H1 (cell line): ENCODE data around the gene LEMD2. TPM values are rescaled to one million over a fixed set of nuclear protein-coding genes. Genes with fewer than 3 reads are reported as not detected.

Experiments used
- CTCF ChIA-PET: fragments of 300-600 bp; sonication (Branson Sonifier 250); formaldehyde crosslinking; loops from one replicate; lab custom pipeline; 2021; ENCODE audit not compliant: partially characterized antibody; lab: Charles Lee
- POLR2A ChIA-PET: fragments of 300-600 bp; sonication (Branson Sonifier 250); formaldehyde crosslinking; loops from one replicate; lab custom pipeline; 2021; ENCODE audit warnings: inconsistent platforms; ENCODE audit not compliant: partially characterized antibody; lab: Charles Lee
- DNase-seq, 2 experiments: peaks; one replicate each; pipeline versions ENCODE4 v3.0.0 to v3.0.0-alpha.2; 2010 to 2022; ENCODE audit warnings: low spot score in 2 of 2, low read depth in 1 of 2, mixed read lengths in 1 of 2
- FAIRE-seq: peaks from 2 replicates; lab custom pipeline; 2011; peaks lifted over from hg19 to GRCh38; lab: Jason Lieb, UNC
- H2AFZ ChIP-seq: 2 replicates; pipeline ENCODE4 v1.8.1; 2012; ENCODE audit warnings: low read length, inconsistent platforms
- H2AK5ac ChIP-seq: 2 replicates; pipeline ENCODE4 v1.6.1; 2013; ENCODE audit warnings: low read depth, low read length
- H2BK120ac ChIP-seq: replicated peaks from 2 replicates; pipeline ENCODE3; 2013; ENCODE audit warnings: low read depth, low read length, inconsistent platforms
- H2BK12ac ChIP-seq: 2 replicates; pipeline ENCODE4 v1.6.1; 2013; ENCODE audit warnings: low read depth, low read length
- H2BK15ac ChIP-seq: 2 replicates; pipeline ENCODE4 v1.6.1; 2013; ENCODE audit warnings: low read length
- H2BK20ac ChIP-seq: 2 replicates; pipeline ENCODE4 v1.6.1; 2013; ENCODE audit warnings: low read length
- H2BK5ac ChIP-seq: 2 replicates; pipeline ENCODE4 v1.6.1; 2013; ENCODE audit warnings: low read depth, low read length
- H3K14ac ChIP-seq: 2 replicates; pipeline ENCODE4 v1.6.1; 2013; ENCODE audit warnings: inconsistent platforms; ENCODE audit not compliant: insufficient read length
- H3K18ac ChIP-seq: 2 replicates; pipeline ENCODE4 v1.6.1; 2013; ENCODE audit warnings: low read length; ENCODE audit errors: extremely low read depth
- H3K23ac ChIP-seq: 2 replicates; pipeline ENCODE4 v1.6.1; 2013; ENCODE audit warnings: inconsistent platforms; ENCODE audit not compliant: insufficient read length
- H3K23me2 ChIP-seq: 2 replicates; pipeline ENCODE4 v1.6.1; 2013; ENCODE audit warnings: low read depth, low read length
- H3K27ac ChIP-seq: 2 replicates; pipeline ENCODE4 v1.6.1; 2011; ENCODE audit warnings: low read depth, low read length, inconsistent platforms
- H3K27me3 ChIP-seq, 4 experiments: replicated peaks in 1 of 4; 1 replicate in 1 of 4; 2 replicates in 3 of 4; pipeline versions ENCODE4 v1.6.1 to v1.8.1; 2011 to 2013; ENCODE audit warnings: low read length in 3 of 4, mild to moderate bottlenecking in 3 of 4, inconsistent platforms in 2 of 4, mixed read lengths in 2 of 4, moderate library complexity in 1 of 4; ENCODE audit not compliant: control insufficient read depth in 3 of 4, insufficient read depth in 3 of 4; ENCODE audit errors: extremely low read depth in 1 of 4
- H3K36me3 ChIP-seq, 4 experiments: 2 replicates each; pipeline versions ENCODE4 v1.6.1 to v1.8.1; 2011 to 2013; ENCODE audit warnings: mild to moderate bottlenecking in 4 of 4, low read length in 3 of 4, moderate library complexity in 2 of 4, control low read depth in 1 of 4, inconsistent platforms in 1 of 4; ENCODE audit not compliant: insufficient read depth in 4 of 4, control insufficient read depth in 2 of 4
- H3K4ac ChIP-seq: replicated peaks from 2 replicates; pipeline ENCODE3; 2013; ENCODE audit warnings: low read length, low read depth, mixed read lengths, inconsistent platforms; ENCODE audit not compliant: insufficient read length
- H3K4me1 ChIP-seq, 4 experiments: replicated peaks in 1 of 4; 1 replicate in 1 of 4; 2 replicates in 3 of 4; pipeline versions ENCODE4 v1.6.1 to v1.8.1; 2011 to 2013; ENCODE audit warnings: low read length in 3 of 4, inconsistent platforms in 2 of 4, mixed read lengths in 1 of 4; ENCODE audit not compliant: insufficient read depth in 4 of 4, control insufficient read depth in 3 of 4
- H3K4me2 ChIP-seq, 2 experiments: 2 replicates each; pipeline versions ENCODE4 v1.6.1 to v1.8.1; 2011 to 2013; ENCODE audit warnings: low read depth in 2 of 2, low read length in 2 of 2, control low read depth in 1 of 2, inconsistent platforms in 1 of 2, mild to moderate bottlenecking in 1 of 2; ENCODE audit not compliant: insufficient read depth in 1 of 2
- H3K4me3 ChIP-seq, 4 experiments: fragments of 200-600, 300-600 bp in 1 of 4; sonication (generic), shearing (Covaris generic), sonication (Bioruptor Twin) in 1 of 4; 2 replicates each; pipeline versions ENCODE4 v1.5.1 to v1.8.1; 2011 to 2016; ENCODE audit warnings: low read length in 4 of 4, low read depth in 3 of 4, control low read depth in 2 of 4, inconsistent platforms in 2 of 4, mild to moderate bottlenecking in 2 of 4, mixed read lengths in 1 of 4, moderate library complexity in 1 of 4; ENCODE audit not compliant: insufficient read depth in 2 of 4; ENCODE audit errors: extremely low read depth in 1 of 4
- H3K56ac ChIP-seq: replicated peaks from 2 replicates; pipeline ENCODE3; 2013; ENCODE audit warnings: low read depth, mild to moderate bottlenecking, mixed read lengths, low read length, inconsistent platforms; ENCODE audit not compliant: insufficient read length
- H3K79me1 ChIP-seq: 2 replicates; pipeline ENCODE4 v1.6.1; 2013; ENCODE audit warnings: low read depth, low read length, control low read depth
- H3K79me2 ChIP-seq, 2 experiments: 2 replicates each; pipeline versions ENCODE4 v1.6.1 to v1.8.1; 2012 to 2013; ENCODE audit warnings: low read length in 2 of 2, mild to moderate bottlenecking in 2 of 2, inconsistent platforms in 1 of 2; ENCODE audit not compliant: insufficient read depth in 2 of 2, control insufficient read depth in 1 of 2
- H3K9ac ChIP-seq, 4 experiments: replicated peaks in 1 of 4; 1 replicate in 1 of 4; 2 replicates in 3 of 4; pipeline versions ENCODE4 v1.6.1 to v1.8.1; 2011 to 2013; ENCODE audit warnings: low read depth in 3 of 4, low read length in 3 of 4, control low read depth in 2 of 4, mild to moderate bottlenecking in 2 of 4, moderate library complexity in 2 of 4, inconsistent platforms in 1 of 4; ENCODE audit errors: extremely low read depth in 1 of 4
- H3K9me3 ChIP-seq, 2 experiments: 2 replicates each; pipeline versions ENCODE4 v1.6.1 to v1.8.1; 2012 to 2013; ENCODE audit warnings: mild to moderate bottlenecking in 2 of 2, moderate library complexity in 2 of 2, control low read depth in 1 of 2, inconsistent platforms in 1 of 2, low read depth in 1 of 2, low read length in 1 of 2, mixed read lengths in 1 of 2; ENCODE audit not compliant: insufficient read depth in 2 of 2
- H4K20me1 ChIP-seq, 2 experiments: replicated peaks in 1 of 2; 2 replicates each; pipeline versions ENCODE3 to v1.8.1; 2011 to 2013; ENCODE audit warnings: inconsistent platforms in 2 of 2, low read length in 2 of 2, mild to moderate bottlenecking in 1 of 2; ENCODE audit not compliant: insufficient read depth in 2 of 2, control insufficient read depth in 1 of 2
- H4K5ac ChIP-seq: 2 replicates; pipeline ENCODE4 v1.6.1; 2013; ENCODE audit warnings: low read length, low read depth, mixed read lengths, inconsistent platforms; ENCODE audit not compliant: insufficient read length
- H4K8ac ChIP-seq: 2 replicates; pipeline ENCODE4 v1.8.0; 2013; ENCODE audit warnings: mild to moderate bottlenecking, moderate library complexity, low read length, inconsistent platforms; ENCODE audit not compliant: insufficient read depth; ENCODE audit errors: extremely low read depth
- H4K91ac ChIP-seq: replicated peaks from 2 replicates; pipeline ENCODE3; 2013; ENCODE audit warnings: low read length, mixed read lengths, inconsistent platforms; ENCODE audit not compliant: insufficient read length
- CBX8 ChIP-seq: fragments of 300-800, 300-1000 bp; sonication (generic); IDR thresholded peaks from 2 replicates; pipeline ENCODE4 v1.7.1; 2016; ENCODE audit warnings: low read depth, low read length, borderline replicate concordance
- TEAD4 ChIP-seq: IDR thresholded peaks from 2 replicates; pipeline ENCODE4 v1.6.1; 2012; ENCODE audit warnings: low read depth, low read length, inconsistent platforms, mixed read lengths
- WGBS, 2 experiments: shearing (Covaris generic) in 1 of 2; methylation state at CpG; one replicate each; pipeline versions ENCODE4 v1.1.6 to v1.1.7; 2013 to 2015; ENCODE audit warnings: low lambda C conversion rate in 2 of 2, mixed read lengths in 2 of 2, inconsistent platforms in 1 of 2, low coverage in 1 of 2, missing lambda C conversion rate in 1 of 2; ENCODE audit not compliant: insufficient replicate concordance in 2 of 2, insufficient coverage in 1 of 2, insufficient read length in 1 of 2; ENCODE audit errors: extremely low coverage in 1 of 2, missing lambda C conversion rate in 1 of 2; 5-methylcytosine and 5-hydroxymethylcytosine counted together
- polyA plus RNA-seq, 7 experiments: library from polyadenylated mRNA; depleted of rRNA in 3 of 7; stranded (reverse) in 5 of 7; unstranded in 2 of 7; fragments of >200 nt in 5 of 7; fragments of 200-250 nt in 2 of 7; gene quantifications; 1 replicate in 5 of 7; 2 replicates in 1 of 7; 4 replicates in 1 of 7; pipeline versions ENCODE4 v1.2.1 to v1.2.3, GENCODE V29; 2011 to 2013; ENCODE audit warnings: missing spikeins in 2 of 7, mixed read lengths in 2 of 7
- total RNA-seq: library from RNA; stranded (reverse); fragmentation: NEBNext Ultra II Directional; extraction: Animal tissue kit (Norgen Biotek cat#: 25700); gene quantifications from 2 replicates; pipeline ENCODE4 v1.2.1, GENCODE V29; 2021

LEMD2 gene
- total and polyA plus RNA-seq, 2 of the 8 experiments (the other 6 are each of a cell fraction or from before 2014, with no cell fraction given) = 32.7 to 57.3 TPM

DNA sequence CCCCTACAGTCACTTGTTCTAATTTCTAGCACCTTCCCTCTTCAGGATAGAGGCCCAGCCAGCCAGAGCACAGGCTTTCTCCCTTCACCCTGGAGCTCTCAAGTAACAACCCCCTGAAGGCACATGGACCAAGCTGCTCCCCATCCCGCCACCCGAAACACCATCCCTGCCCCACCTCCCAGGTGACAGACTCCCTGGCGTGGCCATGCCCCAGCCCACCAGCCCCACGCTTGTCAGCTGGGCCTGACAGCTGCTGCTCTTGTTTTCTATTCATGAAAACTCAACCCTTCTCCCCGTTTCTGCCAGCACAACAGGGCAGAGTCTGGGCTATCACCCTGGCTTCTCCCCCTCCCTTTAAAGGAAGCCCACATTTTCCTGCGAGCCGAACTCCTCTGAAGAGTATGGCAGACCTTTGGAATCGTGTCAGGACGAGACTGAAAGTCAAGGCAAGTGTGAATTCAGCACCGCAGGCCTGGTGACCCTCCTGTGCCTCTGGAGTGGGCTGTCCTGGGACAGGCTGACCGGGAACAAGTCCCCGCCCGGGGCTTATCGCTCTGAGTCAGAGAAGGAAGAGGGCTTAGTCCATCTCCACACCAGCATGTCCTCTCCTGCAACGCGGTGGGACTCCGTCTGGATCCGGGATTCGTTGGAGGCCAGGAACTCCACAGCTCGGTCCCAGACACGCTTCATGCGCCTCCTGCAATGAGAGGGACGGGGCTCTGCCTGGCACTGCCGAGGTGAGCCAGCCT lies 16.7 kb downstream of the LEMD2 start:
- Histone ChIP-seq H3K79me1 (no peaks in the 10 kb centered on the region), H3K9ac (no peak overlapping the region), H3K4me2 (no peak overlapping the region), H2AK5ac (no peak overlapping the region; the same call in 1 of the 2 replicates), H3K56ac (peak overlapping the region; percentile 13), H3K4me1 (peaks cover 10 to 32% (median 21%) of the 10 kb centered on the region in 4 experiments), H3K27me3 (no peaks in the 10 kb centered on the region), H3K14ac (no peak overlapping the region), H2AFZ (no peak overlapping the region), H2BK5ac (peak overlapping the region; percentile 61), H3K9me3 (no peaks in the 10 kb centered on the region), H2BK12ac (peak overlapping the region; percentile 39; the same call in 1 of the 2 replicates), H3K18ac (peak overlapping the region; percentile 53; the same call in 1 of the 2 replicates), H4K5ac (peak overlapping the region; percentile 45), H3K27ac (no peak overlapping the region), H3K36me3 (peaks cover 20 to 47% (median 36%) of the 10 kb centered on the region in 4 experiments), H2BK15ac (no peak overlapping the region; the same call in 1 of the 2 replicates), H3K23me2 (no peaks in the 10 kb centered on the region), H4K8ac (peak overlapping the region; percentile 92; the same call in 1 of the 2 replicates), H2BK120ac (no peak overlapping the region), H3K23ac (no peak overlapping the region), H3K4ac (no peak overlapping the region), H4K20me1 (peaks cover 0 to 6% of the 10 kb centered on the region in 2 experiments), H4K91ac (no peak overlapping the region), H3K79me2 (no peaks in the 10 kb centered on the region), H2BK20ac (no peak overlapping the region), H3K4me3 (no peak overlapping the region)
- ChIA-PET CTCF (interaction anchor here (1.0 to 14.3 kb wide), 39 partner anchors 8 to 383 kb away, joined by 3 to 157 read pairs (median 6); partner anchors contain the start of genes IP6K3, MLN and UQCC2), POLR2A (interaction anchor here (1.0 to 9.3 kb wide), 14 partner anchors 9 to 233 kb away, joined by 3 to 101 read pairs (median 5); partner anchors contain the start of genes IP6K3, LEMD2 and UQCC2)
- DNase-seq = no peak
- FAIRE-seq = no peak
- 83% methylated on average over 22 of the region's 24 CpGs; no CpG with 5 or more reads in 1 of the 2 experiments for WGBS, 2 experiments
- TF ChIP-seq TEAD4 = no peak
- no peak for TF ChIP-seq CBX8
